Neural progenitor cell (in vitro differentiated cells): Measurements from ENCODE around the gene ZNF2. TPM values are rescaled to one million over a fixed set of nuclear protein-coding genes. Genes with fewer than 3 reads are reported as not detected.

Experiments
- DNase-seq: peaks from one replicate; pipeline ENCODE4 v3.0.0-alpha.2; 2016; ENCODE audit warnings: low spot score
- H2AFZ ChIP-seq: fragments of 200-600 bp; sonication (generic); replicated peaks from 2 replicates; pipeline ENCODE4 v1.6.1; 2016; ENCODE audit warnings: antibody characterized with exemption
- H3F3A ChIP-seq: fragments of 200-600 bp; sonication (generic); 2 replicates; pipeline ENCODE4 v1.6.1; 2016; ENCODE audit warnings: antibody characterized with exemption, low read depth
- H3K27ac ChIP-seq: fragments of 200-600 bp; sonication (generic); 2 replicates; pipeline ENCODE4 v1.5.1; 2016; ENCODE audit warnings: mild to moderate bottlenecking
- H3K27me3 ChIP-seq: fragments of 200-600 bp; sonication (generic); 2 replicates; pipeline ENCODE4 v1.6.1; 2016; ENCODE audit warnings: mild to moderate bottlenecking, moderate library complexity
- H3K36me3 ChIP-seq: fragments of 200-600 bp; sonication (generic); 2 replicates; pipeline ENCODE4 v1.5.1; 2016
- H3K4me1 ChIP-seq: fragments of 200-600 bp; sonication (generic); 2 replicates; pipeline ENCODE4 v1.6.1; 2016; ENCODE audit warnings: mixed run types
- H3K4me2 ChIP-seq: fragments of 200-600 bp; sonication (generic); 2 replicates; pipeline ENCODE4 v1.6.1; 2016
- H3K4me3 ChIP-seq: fragments of 200-600 bp; sonication (generic); 2 replicates; pipeline ENCODE4 v1.5.1; 2016
- H3K79me2 ChIP-seq: fragments of 200-600 bp; sonication (generic); 2 replicates; pipeline ENCODE4 v1.6.1; 2016; ENCODE audit warnings: low read depth
- H3K9ac ChIP-seq: fragments of 200-600 bp; sonication (generic); 2 replicates; pipeline ENCODE4 v1.6.1; 2016
- H3K9me3 ChIP-seq: fragments of 200-600 bp; sonication (generic); 2 replicates; pipeline ENCODE4 v1.5.1; 2016; ENCODE audit warnings: low read depth
- H4K20me1 ChIP-seq: fragments of 200-600 bp; sonication (generic); 2 replicates; pipeline ENCODE4 v1.6.1; 2016; ENCODE audit warnings: low read depth
- H3K27ac Mint-ChIP-seq: 3 replicates; pipeline ENCODE4 v1.8.0; 2021; ENCODE audit warnings: mixed read lengths
- H3K27me3 Mint-ChIP-seq: 2 replicates; pipeline ENCODE4 v1.8.0; 2022; ENCODE audit warnings: low read depth, mild to moderate bottlenecking, inconsistent platforms, moderate library complexity, mixed read lengths; ENCODE audit not compliant: insufficient read depth
- H3K36me3 Mint-ChIP-seq: 3 replicates; pipeline ENCODE4 v1.8.0; 2021; ENCODE audit warnings: mixed read lengths
- H3K4me1 Mint-ChIP-seq: 3 replicates; pipeline ENCODE4 v1.8.0; 2021; ENCODE audit warnings: mixed read lengths
- H3K4me3 Mint-ChIP-seq: 3 replicates; pipeline ENCODE4 v1.8.0; 2021; ENCODE audit warnings: mild to moderate bottlenecking, moderate library complexity, mixed read lengths
- H3K9me3 Mint-ChIP-seq: 3 replicates; pipeline ENCODE4 v1.8.0; 2020; ENCODE audit warnings: mixed read lengths
- EZH2 ChIP-seq: fragments of 200-600 bp; sonication (generic); IDR thresholded peaks from 2 replicates; pipeline ENCODE4 v1.6.1; 2017; ENCODE audit warnings: antibody characterized with exemption, mild to moderate bottlenecking, moderate library complexity
- EZH2phosphoT487 ChIP-seq: fragments of 200-600 bp; sonication (generic); IDR thresholded peaks from 2 replicates; pipeline ENCODE4 v1.6.1; 2017; ENCODE audit warnings: antibody characterized with exemption
- total RNA-seq: library from RNA; depleted of rRNA; stranded (reverse); fragments of >200 nt; gene quantifications from 2 replicates; pipeline ENCODE4 v1.2.3, GENCODE V29; 2015; ENCODE audit warnings: low replicate concordance
- TF ChIP-seq, protein P1 (sequence below): fragments of 200-600 bp; sonication (generic); IDR thresholded peaks from 2 replicates; pipeline ENCODE4 v1.5.1; 2017; ENCODE audit warnings: antibody characterized with exemption, mild to moderate bottlenecking

The ZNF2 gene
- total RNA-seq, 1 donor from 2014 or later, result 5.1 TPM

DNA sequence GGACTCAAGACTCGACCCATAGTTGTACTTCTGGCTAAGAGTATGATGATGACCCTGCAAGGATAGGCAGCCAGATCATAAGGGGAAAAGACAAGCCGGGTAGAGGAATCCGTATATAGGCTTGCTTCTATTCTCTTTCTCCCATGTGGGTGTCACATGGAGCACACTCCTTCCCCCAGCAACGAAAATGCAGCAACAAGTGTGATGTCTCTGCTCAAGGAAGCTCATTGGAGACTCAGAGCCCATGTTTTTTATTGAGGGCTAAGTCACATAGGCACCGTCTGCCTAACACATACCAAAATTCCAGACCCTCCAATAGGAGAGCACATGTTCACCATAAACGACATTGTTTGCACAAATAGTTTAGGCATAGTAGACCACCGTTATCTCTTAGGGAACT is 6.3 kb downstream of the ZNF2 start:
- no peak overlapping the region for H3K9ac ChIP-seq
- peaks cover 4% of the 10 kb centered on the region for H3K27me3 Mint-ChIP-seq
- H3K4me1 Mint-ChIP-seq, result no peaks in the 10 kb centered on the region

DNA sequence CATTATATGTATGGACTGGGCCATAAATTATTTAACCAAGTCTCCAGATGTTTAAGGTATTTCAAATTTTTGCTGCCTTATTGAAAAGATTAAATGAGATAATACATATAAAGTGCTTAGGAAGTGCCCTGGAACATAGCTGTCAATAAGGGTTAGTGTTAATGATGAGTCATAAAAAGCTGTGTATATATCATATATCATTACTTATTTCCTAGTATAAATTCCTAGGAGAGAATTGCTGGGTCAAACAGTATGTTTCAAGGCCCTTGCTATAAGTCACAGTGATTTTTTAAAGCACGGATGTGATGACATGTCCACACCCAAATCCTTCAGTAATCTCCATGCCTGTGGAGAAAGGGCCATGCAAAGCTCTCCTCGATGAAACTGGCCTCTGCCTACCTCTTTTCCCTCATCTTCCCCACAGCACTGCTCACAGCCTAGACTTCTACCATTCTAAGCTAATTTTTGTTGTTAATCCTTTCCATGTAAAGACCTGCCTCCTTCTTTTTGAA is 8.5 kb downstream of the ZNF2 start:
- DNase-seq, result no peak
- no peak overlapping the region for H2AFZ ChIP-seq
- no peaks in the 10 kb centered on the region for H3K9me3 Mint-ChIP-seq
- no peaks in the 10 kb centered on the region for H3K4me1 ChIP-seq
- no peaks in the 10 kb centered on the region for H3K27me3 ChIP-seq
- H3K4me3 Mint-ChIP-seq, result no peak overlapping the region
- H3K4me1 Mint-ChIP-seq, result no peaks in the 10 kb centered on the region
- H3K36me3 Mint-ChIP-seq, result peaks cover 15% of the 10 kb centered on the region
- H3K36me3 ChIP-seq, result no peaks in the 10 kb centered on the region
- H3K4me3 ChIP-seq, result no peak overlapping the region
- no peaks in the 10 kb centered on the region for H4K20me1 ChIP-seq
- H3K4me2 ChIP-seq, result no peak overlapping the region
- no peaks in the 10 kb centered on the region for H3K27me3 Mint-ChIP-seq
- TF ChIP-seq, protein P1, sequence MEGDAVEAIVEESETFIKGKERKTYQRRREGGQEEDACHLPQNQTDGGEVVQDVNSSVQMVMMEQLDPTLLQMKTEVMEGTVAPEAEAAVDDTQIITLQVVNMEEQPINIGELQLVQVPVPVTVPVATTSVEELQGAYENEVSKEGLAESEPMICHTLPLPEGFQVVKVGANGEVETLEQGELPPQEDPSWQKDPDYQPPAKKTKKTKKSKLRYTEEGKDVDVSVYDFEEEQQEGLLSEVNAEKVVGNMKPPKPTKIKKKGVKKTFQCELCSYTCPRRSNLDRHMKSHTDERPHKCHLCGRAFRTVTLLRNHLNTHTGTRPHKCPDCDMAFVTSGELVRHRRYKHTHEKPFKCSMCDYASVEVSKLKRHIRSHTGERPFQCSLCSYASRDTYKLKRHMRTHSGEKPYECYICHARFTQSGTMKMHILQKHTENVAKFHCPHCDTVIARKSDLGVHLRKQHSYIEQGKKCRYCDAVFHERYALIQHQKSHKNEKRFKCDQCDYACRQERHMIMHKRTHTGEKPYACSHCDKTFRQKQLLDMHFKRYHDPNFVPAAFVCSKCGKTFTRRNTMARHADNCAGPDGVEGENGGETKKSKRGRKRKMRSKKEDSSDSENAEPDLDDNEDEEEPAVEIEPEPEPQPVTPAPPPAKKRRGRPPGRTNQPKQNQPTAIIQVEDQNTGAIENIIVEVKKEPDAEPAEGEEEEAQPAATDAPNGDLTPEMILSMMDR, result no peak
- TF ChIP-seq EZH2phosphoT487, result no peak
- no peak for TF ChIP-seq EZH2
- H3K79me2 ChIP-seq, result no peaks in the 10 kb centered on the region
- no peak overlapping the region for H3K27ac ChIP-seq
- H3K27ac Mint-ChIP-seq, result no peak overlapping the region
- no peak overlapping the region for H3K9ac ChIP-seq
- H3K9me3 ChIP-seq, result no peaks in the 10 kb centered on the region
- no peaks in the 10 kb centered on the region for H3F3A ChIP-seq

More for the DNA sequence above, 6.3 kb downstream of the ZNF2 start:
- no peak for DNase-seq
- no peak overlapping the region for H3K27ac Mint-ChIP-seq
- Histone ChIP-seq H4K20me1 (no peaks in the 10 kb centered on the region), H2AFZ (no peak overlapping the region), H3K79me2 (peaks cover 2% of the 10 kb centered on the region), H3K4me3 (no peak overlapping the region), H3K4me2 (no peak overlapping the region), H3K4me1 (no peaks in the 10 kb centered on the region), H3K9me3 (no peaks in the 10 kb centered on the region), H3F3A (no peaks in the 10 kb centered on the region), H3K36me3 (no peaks in the 10 kb centered on the region), H3K27ac (no peak overlapping the region), H3K27me3 (no peaks in the 10 kb centered on the region)
- peaks cover 7% of the 10 kb centered on the region for H3K36me3 Mint-ChIP-seq
- no peaks in the 10 kb centered on the region for H3K9me3 Mint-ChIP-seq
- H3K4me3 Mint-ChIP-seq, result no peak overlapping the region
- no peak for TF ChIP-seq EZH2
- TF ChIP-seq EZH2phosphoT487, result no peak
- TF ChIP-seq, protein P1, result no peak

DNA sequence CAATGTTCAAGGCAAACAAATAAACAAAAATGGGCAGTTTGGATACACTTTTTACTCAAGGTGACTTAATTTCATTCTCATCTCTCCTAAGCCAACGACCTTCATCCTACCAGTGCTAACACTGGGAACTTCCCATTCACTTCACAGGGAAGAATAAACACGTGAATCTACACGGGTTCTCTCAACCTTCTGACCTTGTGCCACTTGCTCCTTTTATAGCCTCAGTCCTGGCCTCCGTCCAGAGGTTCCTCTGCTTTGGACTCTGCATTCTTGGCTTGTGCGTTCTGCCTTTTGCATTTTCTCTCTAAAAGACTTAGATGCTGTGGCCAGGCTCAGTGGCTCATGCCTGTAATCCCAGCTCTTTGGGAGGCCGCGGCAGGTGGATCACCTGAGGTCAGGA is 13.8 kb downstream of the ZNF2 start:
- Histone ChIP-seq H3K27me3 (no peaks in the 10 kb centered on the region), H3K4me2 (no peak overlapping the region), H3K9ac (no peak overlapping the region), H3K9me3 (no peaks in the 10 kb centered on the region), H3F3A (no peaks in the 10 kb centered on the region), H3K36me3 (no peaks in the 10 kb centered on the region), H3K4me3 (no peak overlapping the region), H3K79me2 (no peaks in the 10 kb centered on the region), H3K27ac (no peak overlapping the region), H4K20me1 (no peaks in the 10 kb centered on the region), H2AFZ (no peak overlapping the region), H3K4me1 (no peaks in the 10 kb centered on the region)
- peaks cover 50% of the 10 kb centered on the region for H3K36me3 Mint-ChIP-seq
- peaks cover 6% of the 10 kb centered on the region for H3K9me3 Mint-ChIP-seq
- H3K4me3 Mint-ChIP-seq, result no peak overlapping the region
- H3K4me1 Mint-ChIP-seq, result no peaks in the 10 kb centered on the region
- TF ChIP-seq EZH2, result no peak
- no peaks in the 10 kb centered on the region for H3K27me3 Mint-ChIP-seq
- no peak overlapping the region for H3K27ac Mint-ChIP-seq
- DNase-seq, result no peak

DNA sequence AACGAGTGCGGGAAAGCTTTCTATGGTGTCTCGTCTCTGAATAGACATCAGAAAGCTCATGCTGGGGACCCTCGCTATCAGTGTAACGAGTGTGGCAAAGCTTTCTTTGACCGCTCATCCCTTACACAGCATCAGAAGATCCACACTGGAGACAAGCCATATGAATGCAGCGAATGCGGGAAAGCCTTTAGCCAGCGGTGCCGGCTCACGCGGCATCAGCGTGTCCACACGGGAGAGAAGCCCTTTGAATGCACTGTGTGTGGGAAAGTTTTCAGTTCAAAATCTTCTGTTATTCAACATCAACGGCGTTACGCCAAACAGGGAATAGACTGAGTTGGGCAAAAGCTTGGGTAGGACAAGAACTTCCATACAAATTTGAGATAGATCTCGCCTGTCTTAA is 16.2 kb downstream of the ZNF2 start:
- Histone ChIP-seq H3K27me3 (no peaks in the 10 kb centered on the region), H3K27ac (no peak overlapping the region), H3K79me2 (no peaks in the 10 kb centered on the region), H4K20me1 (no peaks in the 10 kb centered on the region), H3K4me2 (no peak overlapping the region), H2AFZ (no peak overlapping the region), H3K9ac (no peak overlapping the region), H3K4me1 (no peaks in the 10 kb centered on the region), H3K4me3 (no peak overlapping the region), H3K9me3 (no peaks in the 10 kb centered on the region), H3F3A (no peaks in the 10 kb centered on the region), H3K36me3 (no peaks in the 10 kb centered on the region)
- no peaks in the 10 kb centered on the region for H3K27me3 Mint-ChIP-seq
- H3K27ac Mint-ChIP-seq, result no peak overlapping the region
- peaks cover 53% of the 10 kb centered on the region for H3K36me3 Mint-ChIP-seq
- no peak for DNase-seq
- TF ChIP-seq, protein P1, result no peak
- no peak for TF ChIP-seq EZH2phosphoT487
- TF ChIP-seq EZH2, result no peak
- H3K9me3 Mint-ChIP-seq, result peaks cover 11% of the 10 kb centered on the region
- no peaks in the 10 kb centered on the region for H3K4me1 Mint-ChIP-seq
- no peak overlapping the region for H3K4me3 Mint-ChIP-seq
